Kidney (tissue), 14 donors: ENCODE results near the gene TBL3. TPM values are rescaled to one million over a fixed set of nuclear protein-coding genes. Genes with fewer than 3 reads are reported as not detected.

ENCODE experiments used
- DNase-seq, 5 donors: peaks; one replicate each; pipeline ENCODE4 v3.0.0-alpha.2; 2013 to 2020
- FAIRE-seq: peaks from 2 replicates; lab custom pipeline; 2012; peaks lifted over from hg19 to GRCh38; lab: Jason Lieb, UNC
- H3K27ac ChIP-seq, 2 donors: one replicate each; pipeline ENCODE4 v1.7.0; 2013; ENCODE audit warnings: low read depth in 2 of 2, low read length in 2 of 2, inconsistent platforms in 1 of 2
- H3K27me3 ChIP-seq: one replicate; pipeline ENCODE4 v1.7.1; 2013; ENCODE audit warnings: low read length, inconsistent platforms; ENCODE audit not compliant: control insufficient read depth, insufficient read depth
- H3K36me3 ChIP-seq, 3 donors: one replicate each; pipeline versions ENCODE4 v1.7.0 to v1.7.1; 2013; ENCODE audit warnings: low read length in 3 of 3, control low read depth in 1 of 3, inconsistent platforms in 1 of 3; ENCODE audit not compliant: insufficient read depth in 3 of 3, control insufficient read depth in 2 of 3
- H3K4me1 ChIP-seq, 3 donors: one replicate each; pipeline versions ENCODE4 v1.7.0 to v1.7.1; 2013; ENCODE audit warnings: low read length in 3 of 3, inconsistent platforms in 1 of 3, low read depth in 1 of 3; ENCODE audit not compliant: control insufficient read depth in 2 of 3, insufficient read depth in 2 of 3
- H3K4me3 ChIP-seq, 3 donors: one replicate each; pipeline versions ENCODE4 v1.7.0 to v1.8.1; 2013; ENCODE audit warnings: low read length in 3 of 3, control low read depth in 1 of 3, inconsistent platforms in 1 of 3
- H3K9ac ChIP-seq, 3 donors: one replicate each; pipeline versions ENCODE4 v1.7.0 to v1.7.1; 2013; ENCODE audit warnings: low read length in 3 of 3, control low read depth in 1 of 3, inconsistent platforms in 1 of 3
- H3K9me3 ChIP-seq, 3 donors: one replicate each; pipeline versions ENCODE4 v1.7.0 to v1.7.1; 2013; ENCODE audit warnings: low read length in 3 of 3, control low read depth in 1 of 3, inconsistent platforms in 1 of 3; ENCODE audit not compliant: control insufficient read depth in 2 of 3, insufficient read depth in 1 of 3
- CTCF ChIP-seq: IDR thresholded peaks from 3 replicates; pipeline ENCODE4 v1.5.1; 2012; ENCODE audit warnings: mild to moderate bottlenecking, moderate library complexity, borderline replicate concordance; ENCODE audit not compliant: insufficient read depth; ENCODE audit errors: extremely low read depth
- intact Hi-C: fragments of 100-400 bp; cut with DNase I; formaldehyde crosslinking; loops from one replicate; pipeline ENCODE4 v1.11.1; 2022
- polyA plus RNA-seq: library from polyadenylated mRNA; stranded (reverse); fragments of 350-450 nt; fragmentation: Illumina TruSeq; extraction: RNeasy Lipid Tissue Mini Kit (QIAGEN cat#74804); gene quantifications from one replicate; pipeline ENCODE4 v1.2.3, GENCODE V29; 2014; ENCODE audit warnings: low read depth, low replicate concordance; ENCODE audit not compliant: insufficient read depth
- total RNA-seq: library from RNA; stranded (reverse); fragmentation: NEBNext Ultra II Directional; extraction: Animal tissue kit (Norgen Biotek cat#: 25700); gene quantifications from one replicate; pipeline ENCODE4 v1.2.1, GENCODE V29; 2021
- donor health status: control.
- donor health status: control.
- donor health status: control.
- donor health status: control.
- donor health status: control.
- donor health status: DM: yes; HTN: yes; CAD: no.
- donor health status: Normal renal cell carcinoma (clear cell type).

Gene TBL3
- total and polyA plus RNA-seq, 2 donors from 2014 or later: 33.3 to 38.5 TPM

- peaks cover 0 to 11% (median 8%) of the 10 kb centered on the region in 3 donors for H3K36me3 ChIP-seq
- intact Hi-C loops: no loop called here
- H3K27me3 ChIP-seq: peaks cover 19% of the 10 kb centered on the region
- H3K9ac ChIP-seq: peak overlapping the region in 2 of 3 donors; percentile 46
- TF ChIP-seq CTCF: no peak
- H3K4me1 ChIP-seq: peaks cover 0 to 14% (median 0%) of the 10 kb centered on the region in 3 donors
- no peak overlapping the region for H3K27ac ChIP-seq
- peak in 4 of 5 donors; percentile 55 to 82 (median 64) for DNase-seq
- no peak for FAIRE-seq
- H3K9me3 ChIP-seq: no peaks in the 10 kb centered on the region
- peak overlapping the region in 1 of 3 donors; percentile 39 for H3K4me3 ChIP-seq
Measured at GRCh38 chr16:1990351-1991134, 18.7 kb downstream of the TBL3 start.

GRCh38 chr16:1991135-1991551, 19.3 kb downstream of the TBL3 start:
- no peaks in the 10 kb centered on the region for H3K9me3 ChIP-seq
- H3K9ac ChIP-seq: peak overlapping the region in 1 of 3 donors; percentile 46
- DNase-seq (no peak), FAIRE-seq (no peak)
- no peak overlapping the region for H3K27ac ChIP-seq
- H3K27me3 ChIP-seq: peaks cover 19% of the 10 kb centered on the region
- peak overlapping the region in 1 of 3 donors; percentile 39 for H3K4me3 ChIP-seq
- no peak for TF ChIP-seq CTCF
- H3K36me3 ChIP-seq: peaks cover 0 to 5% (median 4%) of the 10 kb centered on the region in 3 donors
- intact Hi-C loops: no loop called here
- peaks cover 0 to 14% (median 0%) of the 10 kb centered on the region in 3 donors for H3K4me1 ChIP-seq

- FAIRE-seq (no peak), DNase-seq (no peak)
- no peak for TF ChIP-seq CTCF
- Histone ChIP-seq H3K36me3 (peaks cover 0 to 1% (median under 1%) of the 10 kb centered on the region in 3 donors), H3K27me3 (peaks cover 19% of the 10 kb centered on the region), H3K9ac (peak overlapping the region in 1 of 3 donors; percentile 19), H3K4me1 (peaks cover 0 to 14% (median 0%) of the 10 kb centered on the region in 3 donors), H3K27ac (no peak overlapping the region), H3K9me3 (no peaks in the 10 kb centered on the region), H3K4me3 (no peak overlapping the region)
- intact Hi-C loops: no loop called here
Measured at GRCh38 chr16:1991588-1991947, 19.7 kb downstream of the TBL3 start.
